Common myeloid progenitor, CD34-positive (primary cell): ENCODE results near the gene PCNX4.

ENCODE experiments used
- CTCF ChIA-PET: fragments of 350-600 bp; sonication (Branson Sonifier 250); formaldehyde crosslinking; loops from one replicate; lab custom pipeline; 2021; ENCODE audit warnings: antibody characterized with exemption; lab: Charles Lee
- POLR2A ChIA-PET: fragments of 350-600 bp; sonication (Branson Sonifier 250); formaldehyde crosslinking; loops from one replicate; lab custom pipeline; 2021; ENCODE audit warnings: antibody characterized with exemption; lab: Charles Lee
- DNase-seq, 3 donors: peaks; one replicate each; pipeline versions ENCODE4 v3.0.0 to v3.0.0-alpha.2; 2013
- H3K27ac ChIP-seq, 2 experiments: 1 replicate in 1 of 2; 2 replicates in 1 of 2; pipeline ENCODE4 v1.7.0; 2013; ENCODE audit warnings: inconsistent platforms in 2 of 2, low read length in 2 of 2, mild to moderate bottlenecking in 2 of 2, low read depth in 1 of 2, moderate library complexity in 1 of 2; ENCODE audit not compliant: severe bottlenecking in 2 of 2, insufficient read depth in 1 of 2, poor library complexity in 1 of 2
- H3K27me3 ChIP-seq, 5 experiments: replicated peaks in 2 of 5; 1 replicate in 3 of 5; 2 replicates in 2 of 5; pipeline versions ENCODE4 v1.6.1 to v1.7.0; 2013; ENCODE audit warnings: low read length in 4 of 5, mild to moderate bottlenecking in 2 of 5, moderate library complexity in 2 of 5, inconsistent platforms in 1 of 5; ENCODE audit not compliant: insufficient read depth in 5 of 5, control insufficient read depth in 4 of 5
- H3K36me3 ChIP-seq, 4 experiments: 1 replicate in 2 of 4; 2 replicates in 2 of 4; pipeline versions ENCODE4 v1.6.1 to v1.7.0; 2013; ENCODE audit warnings: low read length in 3 of 4, control low read depth in 1 of 4, mild to moderate bottlenecking in 1 of 4; ENCODE audit not compliant: control insufficient read depth in 4 of 4, insufficient read depth in 4 of 4
- H3K4me1 ChIP-seq, 4 experiments: 1 replicate in 3 of 4; 2 replicates in 1 of 4; pipeline versions ENCODE4 v1.6.1 to v1.7.1; 2013; ENCODE audit warnings: low read length in 3 of 4, mild to moderate bottlenecking in 3 of 4, control low read depth in 1 of 4, inconsistent platforms in 1 of 4, moderate library complexity in 1 of 4; ENCODE audit not compliant: control insufficient read depth in 4 of 4, insufficient read depth in 4 of 4; ENCODE audit errors: control extremely low read depth in 1 of 4
- H3K4me3 ChIP-seq, 7 experiments: 1 replicate in 4 of 7; 2 replicates in 3 of 7; pipeline versions ENCODE4 v1.5.1 to v1.7.0; 2013; ENCODE audit warnings: mild to moderate bottlenecking in 7 of 7, low read length in 6 of 7, moderate library complexity in 6 of 7, inconsistent platforms in 2 of 7, low read depth in 2 of 7, control low read depth in 1 of 7; ENCODE audit not compliant: insufficient read depth in 4 of 7, control insufficient read depth in 1 of 7; ENCODE audit errors: extremely low read depth in 1 of 7
- H3K9me3 ChIP-seq, 5 experiments: 1 replicate in 4 of 5; 2 replicates in 1 of 5; pipeline versions ENCODE4 v1.6.1 to v1.7.1; 2013; ENCODE audit warnings: low read length in 4 of 5, mild to moderate bottlenecking in 2 of 5, inconsistent platforms in 1 of 5, low read depth in 1 of 5, moderate library complexity in 1 of 5; ENCODE audit not compliant: control insufficient read depth in 4 of 5, insufficient read depth in 2 of 5; ENCODE audit errors: control extremely low read depth in 1 of 5
- WGBS: methylation state at CpG from one replicate; pipeline ENCODE4 v1.1.5; 2013; ENCODE audit not compliant: insufficient coverage; 5-methylcytosine and 5-hydroxymethylcytosine counted together

The PCNX4 gene

GRCh38 chr14:60092526-60092920 lies 800 bp downstream of the PCNX4 start:
- CTCF ChIA-PET, result interaction anchor here (1.1 to 1.5 kb wide), 7 partner anchors 16 to 198 kb away, joined by 3 to 6 read pairs (median 3); partner anchors contain the start of gene DHRS7
- Histone ChIP-seq H3K27ac (peak overlapping the region; percentile 97 to 99), H3K36me3 (peaks cover 0 to 5% (median 3%) of the 10 kb centered on the region in 4 experiments), H3K4me3 (peak overlapping the region; percentile 77 to 99 (median 97)), H3K4me1 (peaks cover 3 to 25% (median 19%) of the 10 kb centered on the region in 4 experiments), H3K9me3 (no peaks in the 10 kb centered on the region), H3K27me3 (no peaks in the 10 kb centered on the region)
- 1% methylated on average over 11 of the region's 14 CpGs for WGBS
- POLR2A ChIA-PET, result interaction anchor here (1.1 to 1.4 kb wide), 2 partner anchors 73 to 156 kb away, joined by 4 to 6 read pairs; partner anchors contain the start of genes DHRS7 and PPM1A
- DNase-seq, result peak; percentile 31 to 60 (median 50)

- POLR2A ChIA-PET, result interaction anchor here (1.4 kb wide), 1 partner anchor 73 kb away, joined by 6 read pairs; the partner anchor contains the start of gene DHRS7
- Histone ChIP-seq H3K9me3 (no peaks in the 10 kb centered on the region), H3K36me3 (peaks cover 0 to 11% (median 8%) of the 10 kb centered on the region in 4 experiments), H3K4me1 (peaks cover 3 to 25% (median 19%) of the 10 kb centered on the region in 4 experiments), H3K27me3 (no peaks in the 10 kb centered on the region), H3K4me3 (peak overlapping the region in 6 of 7 experiments; percentile 93 to 99 (median 97)), H3K27ac (peak overlapping the region; percentile 97 to 99)
- no CpG with 5 or more reads among the region's 3 CpGs for WGBS
- peak in 2 of 3 donors; percentile 13 to 37 for DNase-seq
- CTCF ChIA-PET, result interaction anchor here (0.7 to 1.5 kb wide), 8 partner anchors 16 to 198 kb away, joined by 3 to 6 read pairs (median 3); no protein-coding TSS in a partner anchor
Measured at GRCh38 chr14:60093080-60093479, 1.4 kb downstream of the PCNX4 start.

- Histone ChIP-seq H3K27ac (peak overlapping the region; percentile 97 to 99), H3K9me3 (no peaks in the 10 kb centered on the region), H3K27me3 (no peaks in the 10 kb centered on the region), H3K36me3 (peaks cover 0 to 16% (median 11%) of the 10 kb centered on the region in 4 experiments), H3K4me1 (peaks cover 3 to 25% (median 19%) of the 10 kb centered on the region in 4 experiments), H3K4me3 (peak overlapping the region in 6 of 7 experiments; percentile 93 to 99 (median 97))
- ChIA-PET CTCF (interaction anchor here (0.7 to 1.5 kb wide), 4 partner anchors 15 to 91 kb away, joined by 3 to 6 read pairs (median 4); no protein-coding TSS in a partner anchor), POLR2A (interaction anchor here (0.6 kb wide), 1 partner anchor 231 kb away, joined by 4 read pairs; no protein-coding TSS in a partner anchor)
- peak in 2 of 3 donors; percentile 6 to 13 for DNase-seq
Measured at GRCh38 chr14:60093606-60094005, 1.9 kb downstream of the PCNX4 start.

GRCh38 chr14:60094306-60094897 lies 2.7 kb downstream of the PCNX4 start:
- ChIA-PET CTCF (interaction anchor here (1.5 kb wide), 1 partner anchor 91 kb away, joined by 4 read pairs; no protein-coding TSS in a partner anchor), POLR2A (no interaction called here)
- no peaks in the 10 kb centered on the region for H3K27me3 ChIP-seq
- no peak overlapping the region for H3K27ac ChIP-seq
- peak in 2 of 3 donors; percentile 35 to 66 for DNase-seq
- 55% methylated on average over 5 of the region's 5 CpGs for WGBS
- no peaks in the 10 kb centered on the region for H3K9me3 ChIP-seq
- H3K36me3 ChIP-seq, result peaks cover 0 to 19% (median 11%) of the 10 kb centered on the region in 4 experiments
- peaks cover 3 to 25% (median 19%) of the 10 kb centered on the region in 4 experiments for H3K4me1 ChIP-seq
- H3K4me3 ChIP-seq, result peak overlapping the region in 3 of 7 experiments; percentile 16 to 93 (median 54)

- Histone ChIP-seq H3K4me1 (peaks cover 3 to 25% (median 19%) of the 10 kb centered on the region in 4 experiments), H3K9me3 (no peaks in the 10 kb centered on the region), H3K36me3 (peaks cover 0 to 19% (median 11%) of the 10 kb centered on the region in 4 experiments), H3K4me3 (no peak overlapping the region), H3K27me3 (no peaks in the 10 kb centered on the region), H3K27ac (no peak overlapping the region)
- POLR2A ChIA-PET, result no interaction called here
- CTCF ChIA-PET, result interaction anchor here (1.0 kb wide), 1 partner anchor 30 kb away, joined by 4 read pairs; no protein-coding TSS in a partner anchor
- peak in 1 of 3 donors; percentile 13 for DNase-seq
Measured at GRCh38 chr14:60095231-60095630, 3.5 kb downstream of the PCNX4 start.

- no peak for DNase-seq
Measured at GRCh38 chr14:60095781-60096450, 4.2 kb downstream of the PCNX4 start.

More at GRCh38 chr14:60095781-60096450, 4.2 kb downstream of the PCNX4 start:
- peaks cover 0 to 19% (median 11%) of the 10 kb centered on the region in 4 experiments for H3K36me3 ChIP-seq
- peaks cover 3 to 24% (median 15%) of the 10 kb centered on the region in 4 experiments for H3K4me1 ChIP-seq
- H3K27me3 ChIP-seq, result no peaks in the 10 kb centered on the region
- ChIA-PET POLR2A (no interaction called here), CTCF (interaction anchor here (0.5 to 1.0 kb wide), 5 partner anchors 31 to 157 kb away, joined by 3 to 4 read pairs (median 3); no protein-coding TSS in a partner anchor)
- no peak overlapping the region for H3K4me3 ChIP-seq
- 100% methylated on average over 2 of the region's 3 CpGs for WGBS
- H3K27ac ChIP-seq, result no peak overlapping the region
- no peaks in the 10 kb centered on the region for H3K9me3 ChIP-seq
